ENCODE measurements around the gene TMEM209.
"Not testable (repeated sequence)": the region's sequence is repeated elsewhere in the genome, so short reads cannot be mapped to it uniquely, and the experiment has no call there.

The TMEM209 gene

GRCh38 chr7:130208516-130208915 is 3.3 kb upstream of the TMEM209 start:
- peaks cover 8% of the 10 kb centered on the region for H3K4me1 ChIP-seq (ENCODE audit: insufficient read depth, low read length)
- no peak overlapping the region for H2AFZ ChIP-seq (ENCODE audit: low read depth, low read length)
- no peak overlapping the region for H3K4me3 ChIP-seq (ENCODE audit: low read length)
- peaks cover 3% of the 10 kb centered on the region for H3K36me3 ChIP-seq (ENCODE audit: insufficient read depth, low read length)
- no peaks in the 10 kb centered on the region for H3K9me3 ChIP-seq (ENCODE audit: low read length)
- no peaks in the 10 kb centered on the region for H3K27me3 ChIP-seq (ENCODE audit: insufficient read depth, low read length)

- H3K4me1 ChIP-seq (ENCODE audit: insufficient read depth, low read length), result peaks cover 8% of the 10 kb centered on the region
- H3K4me3 ChIP-seq (ENCODE audit: low read length), result no peak within 1 kb of the TSS
- no peaks in the 10 kb centered on the region for H3K9me3 ChIP-seq (ENCODE audit: low read length)
- peak within 1 kb of the TSS; percentile 31 for H2AFZ ChIP-seq (ENCODE audit: low read depth, low read length)
- peaks cover 11% of the 10 kb centered on the region for H3K36me3 ChIP-seq (ENCODE audit: insufficient read depth, low read length)
- H3K27me3 ChIP-seq (ENCODE audit: insufficient read depth, low read length), result no peaks in the 10 kb centered on the region
Measured at GRCh38 chr7:130207642-130208041, 2.4 kb upstream of the TMEM209 start, which contains the start of gene SSMEM1. Gene SSMEM1 (plus strand): TSS chr7:130207860. CDS start chr7:130207911, 51 bp downstream.

GRCh38 chr7:130207033-130207432 is 1.8 kb upstream of the TMEM209 start:
- H3K9me3 ChIP-seq (ENCODE audit: low read length), result no peaks in the 10 kb centered on the region
- no peaks in the 10 kb centered on the region for H3K27me3 ChIP-seq (ENCODE audit: insufficient read depth, low read length)
- H3K36me3 ChIP-seq (ENCODE audit: insufficient read depth, low read length), result peaks cover 17% of the 10 kb centered on the region
- H2AFZ ChIP-seq (ENCODE audit: low read depth, low read length), result peak overlapping the region; percentile 31
- peaks cover 8% of the 10 kb centered on the region for H3K4me1 ChIP-seq (ENCODE audit: insufficient read depth, low read length)
- H3K4me3 ChIP-seq (ENCODE audit: low read length), result no peak overlapping the region

- peaks cover 8% of the 10 kb centered on the region for H3K4me1 ChIP-seq (ENCODE audit: insufficient read depth, low read length)
- H3K36me3 ChIP-seq (ENCODE audit: insufficient read depth, low read length), result peaks cover 63% of the 10 kb centered on the region
- no peaks in the 10 kb centered on the region for H3K27me3 ChIP-seq (ENCODE audit: insufficient read depth, low read length)
- H3K4me3 ChIP-seq (ENCODE audit: low read length), result no peak overlapping the region
- no peak overlapping the region for H2AFZ ChIP-seq (ENCODE audit: low read depth, low read length)
- peaks cover 6% of the 10 kb centered on the region for H3K9me3 ChIP-seq (ENCODE audit: low read length)
Measured at GRCh38 chr7:130201796-130202195, 3.4 kb downstream of the TMEM209 start.

- Histone ChIP-seq H3K9me3 (ENCODE audit: low read length) (peaks cover 6% of the 10 kb centered on the region), H3K4me1 (ENCODE audit: insufficient read depth, low read length) (no peaks in the 10 kb centered on the region), H2AFZ (ENCODE audit: low read depth, low read length) (no peak overlapping the region), H3K4me3 (ENCODE audit: low read length) (no peak overlapping the region), H3K36me3 (ENCODE audit: insufficient read depth, low read length) (peaks cover 85% of the 10 kb centered on the region), H3K27me3 (ENCODE audit: insufficient read depth, low read length) (no peaks in the 10 kb centered on the region)
Measured at GRCh38 chr7:130197094-130197493, 8.1 kb downstream of the TMEM209 start.

GRCh38 chr7:130196476-130196875 is 8.7 kb downstream of the TMEM209 start:
- Histone ChIP-seq H3K27me3 (ENCODE audit: insufficient read depth, low read length) (no peaks in the 10 kb centered on the region), H3K9me3 (ENCODE audit: low read length) (peaks cover 6% of the 10 kb centered on the region), H3K36me3 (ENCODE audit: insufficient read depth, low read length) (peaks cover 85% of the 10 kb centered on the region), H3K4me1 (ENCODE audit: insufficient read depth, low read length) (no peaks in the 10 kb centered on the region), H2AFZ (ENCODE audit: low read depth, low read length) (no peak overlapping the region), H3K4me3 (ENCODE audit: low read length) (no peak overlapping the region)

- no peaks in the 10 kb centered on the region for H3K27me3 ChIP-seq (ENCODE audit: insufficient read depth, low read length)
- H3K9me3 ChIP-seq (ENCODE audit: low read length), result peaks cover 6% of the 10 kb centered on the region
- peaks cover 85% of the 10 kb centered on the region for H3K36me3 ChIP-seq (ENCODE audit: insufficient read depth, low read length)
- H3K4me1 ChIP-seq (ENCODE audit: insufficient read depth, low read length), result no peaks in the 10 kb centered on the region
- no peak overlapping the region for H3K4me3 ChIP-seq (ENCODE audit: low read length)
- H2AFZ ChIP-seq (ENCODE audit: low read depth, low read length), result no peak overlapping the region
Measured at GRCh38 chr7:130195396-130195795, 9.8 kb downstream of the TMEM209 start.

- Histone ChIP-seq H3K4me1 (ENCODE audit: insufficient read depth, low read length) (no peaks in the 10 kb centered on the region), H3K27me3 (ENCODE audit: insufficient read depth, low read length) (no peaks in the 10 kb centered on the region), H3K36me3 (ENCODE audit: insufficient read depth, low read length) (peaks cover 71% of the 10 kb centered on the region), H3K9me3 (ENCODE audit: low read length) (no peaks in the 10 kb centered on the region), H3K4me3 (ENCODE audit: low read length) (no peak overlapping the region), H2AFZ (ENCODE audit: low read depth, low read length) (no peak overlapping the region)
Measured at GRCh38 chr7:130191791-130192190, 13.4 kb downstream of the TMEM209 start.

- no peaks in the 10 kb centered on the region for H3K4me1 ChIP-seq (ENCODE audit: insufficient read depth, low read length)
- peaks cover 67% of the 10 kb centered on the region for H3K36me3 ChIP-seq (ENCODE audit: insufficient read depth, low read length)
- H2AFZ ChIP-seq (ENCODE audit: low read depth, low read length), result no peak overlapping the region
- H3K27me3 ChIP-seq (ENCODE audit: insufficient read depth, low read length), result no peaks in the 10 kb centered on the region
- no peak overlapping the region for H3K4me3 ChIP-seq (ENCODE audit: low read length)
- no peaks in the 10 kb centered on the region for H3K9me3 ChIP-seq (ENCODE audit: low read length)
Measured at GRCh38 chr7:130189343-130189742, 15.9 kb downstream of the TMEM209 start.

- Histone ChIP-seq H2AFZ (ENCODE audit: low read depth, low read length) (no peak overlapping the region), H3K9me3 (ENCODE audit: low read length) (no peaks in the 10 kb centered on the region), H3K4me1 (ENCODE audit: insufficient read depth, low read length) (no peaks in the 10 kb centered on the region), H3K4me3 (ENCODE audit: low read length) (no peak overlapping the region), H3K36me3 (ENCODE audit: insufficient read depth, low read length) (peaks cover 64% of the 10 kb centered on the region), H3K27me3 (ENCODE audit: insufficient read depth, low read length) (no peaks in the 10 kb centered on the region)
Measured at GRCh38 chr7:130187360-130187759, 17.8 kb downstream of the TMEM209 start.

GRCh38 chr7:130184349-130184748 is 20.9 kb downstream of the TMEM209 start:
- H3K4me1 ChIP-seq (ENCODE audit: insufficient read depth, low read length); H3K4me3 ChIP-seq (ENCODE audit: low read length); H3K27me3 ChIP-seq (ENCODE audit: insufficient read depth, low read length); H2AFZ ChIP-seq (ENCODE audit: low read depth, low read length); H3K9me3 ChIP-seq (ENCODE audit: low read length): not testable (repeated sequence)
- peaks cover 59% of the 10 kb centered on the region for H3K36me3 ChIP-seq (ENCODE audit: insufficient read depth, low read length)

GRCh38 chr7:130182990-130183389 is 22.2 kb downstream of the TMEM209 start:
- H3K36me3 ChIP-seq (ENCODE audit: insufficient read depth, low read length), result peaks cover 65% of the 10 kb centered on the region
- no peaks in the 10 kb centered on the region for H3K4me1 ChIP-seq (ENCODE audit: insufficient read depth, low read length)
- no peaks in the 10 kb centered on the region for H3K9me3 ChIP-seq (ENCODE audit: low read length)
- H2AFZ ChIP-seq (ENCODE audit: low read depth, low read length), result no peak overlapping the region
- no peak overlapping the region for H3K4me3 ChIP-seq (ENCODE audit: low read length)
- no peaks in the 10 kb centered on the region for H3K27me3 ChIP-seq (ENCODE audit: insufficient read depth, low read length)

- no peak overlapping the region for H3K4me3 ChIP-seq (ENCODE audit: low read length)
- peaks cover 69% of the 10 kb centered on the region for H3K36me3 ChIP-seq (ENCODE audit: insufficient read depth, low read length)
- H3K9me3 ChIP-seq (ENCODE audit: low read length), result no peaks in the 10 kb centered on the region
- H2AFZ ChIP-seq (ENCODE audit: low read depth, low read length), result no peak overlapping the region
- no peaks in the 10 kb centered on the region for H3K4me1 ChIP-seq (ENCODE audit: insufficient read depth, low read length)
- H3K27me3 ChIP-seq (ENCODE audit: insufficient read depth, low read length), result no peaks in the 10 kb centered on the region
Measured at GRCh38 chr7:130181263-130181605, 24.0 kb downstream of the TMEM209 start.

- Histone ChIP-seq H3K36me3 (ENCODE audit: insufficient read depth, low read length) (peaks cover 69% of the 10 kb centered on the region), H3K4me1 (ENCODE audit: insufficient read depth, low read length) (no peaks in the 10 kb centered on the region), H3K27me3 (ENCODE audit: insufficient read depth, low read length) (no peaks in the 10 kb centered on the region), H2AFZ (ENCODE audit: low read depth, low read length) (no peak overlapping the region), H3K4me3 (ENCODE audit: low read length) (no peak overlapping the region), H3K9me3 (ENCODE audit: low read length) (no peaks in the 10 kb centered on the region)
Measured at GRCh38 chr7:130180571-130181262, 24.5 kb downstream of the TMEM209 start.
